Esophagus squamous epithelium (tissue), 5 donors: ENCODE results near the gene KIF26A. TPM values are rescaled to one million over a fixed set of nuclear protein-coding genes. Genes with fewer than 3 reads are reported as not detected.
"Not testable (repeated sequence)": the region's sequence is repeated elsewhere in the genome, so short reads cannot be mapped to it uniquely, and the experiment has no call there.

Experiments
- DNase-seq: peaks from one replicate; lab custom pipeline; 2025; lab: John Stamatoyannopoulos, UW
- H3K27ac ChIP-seq, 4 donors: fragments of 200-600 bp; sonication (generic); one replicate each; pipeline ENCODE4 v1.5.1; 2016 to 2019; ENCODE audit warnings: mild to moderate bottlenecking in 1 of 4
- H3K27me3 ChIP-seq, 4 donors: fragments of 200-600 bp; sonication (generic); 1 replicate in 3 of 4; 2 replicates in 1 of 4; pipeline versions ENCODE4 v1.5.1 to v1.6.0; 2017 to 2021; ENCODE audit warnings: antibody characterized with exemption in 1 of 4
- H3K36me3 ChIP-seq, 3 donors: fragments of 200-600 bp; sonication (generic); one replicate each; pipeline ENCODE4 v1.5.1; 2016 to 2019
- H3K4me1 ChIP-seq, 3 donors: fragments of 200-600 bp; sonication (generic); one replicate each; pipeline ENCODE4 v1.5.1; 2017 to 2019
- H3K4me3 ChIP-seq, 4 donors: fragments of 200-600 bp; sonication (generic); 1 replicate in 3 of 4; 2 replicates in 1 of 4; pipeline ENCODE4 v1.5.1; 2016 to 2019; ENCODE audit warnings: mild to moderate bottlenecking in 2 of 4, moderate library complexity in 1 of 4
- H3K9me3 ChIP-seq, 3 donors: fragments of 200-600 bp; sonication (generic); one replicate each; pipeline ENCODE4 v1.5.1; 2016 to 2019
- POLR2A ChIP-seq, 4 donors: fragments of 450-650 bp; IDR thresholded peaks; one replicate each; pipeline ENCODE4 v1.6.1; 2017; ENCODE audit warnings: antibody characterized with exemption in 4 of 4, mild to moderate bottlenecking in 4 of 4, moderate library complexity in 3 of 4
- WGBS, 2 donors: methylation state at CpG; one replicate each; pipeline ENCODE4 v1.1.5; 2018; 5-methylcytosine and 5-hydroxymethylcytosine counted together
- intact Hi-C: fragments of 100-400 bp; cut with DNase I; formaldehyde crosslinking; loops from one replicate; pipeline ENCODE4 v1.15.0; 2022
- total RNA-seq, 4 donors: library from RNA; depleted of rRNA; stranded (reverse); fragments of >200 nt; gene quantifications; one replicate each; pipeline ENCODE4 v1.1.0, GENCODE V29; 2016
- TF ChIP-seq, protein P1 (sequence below), 6 experiments: fragments of 450-650 bp in 4 of 6; fragments of 200-600 bp in 2 of 6; sonication (generic) in 2 of 6; IDR thresholded peaks; one replicate each; pipeline ENCODE4 v1.5.1; 2016 to 2019; ENCODE audit warnings: antibody characterized with exemption in 6 of 6, mild to moderate bottlenecking in 4 of 6, moderate library complexity in 4 of 6
- donor health status: DM: yes; HTN: yes; CAD: no.

The KIF26A gene
- total RNA-seq, 4 donors from 2014 or later, result 0.80 to 2.7 (median 0.96) TPM

DNA sequence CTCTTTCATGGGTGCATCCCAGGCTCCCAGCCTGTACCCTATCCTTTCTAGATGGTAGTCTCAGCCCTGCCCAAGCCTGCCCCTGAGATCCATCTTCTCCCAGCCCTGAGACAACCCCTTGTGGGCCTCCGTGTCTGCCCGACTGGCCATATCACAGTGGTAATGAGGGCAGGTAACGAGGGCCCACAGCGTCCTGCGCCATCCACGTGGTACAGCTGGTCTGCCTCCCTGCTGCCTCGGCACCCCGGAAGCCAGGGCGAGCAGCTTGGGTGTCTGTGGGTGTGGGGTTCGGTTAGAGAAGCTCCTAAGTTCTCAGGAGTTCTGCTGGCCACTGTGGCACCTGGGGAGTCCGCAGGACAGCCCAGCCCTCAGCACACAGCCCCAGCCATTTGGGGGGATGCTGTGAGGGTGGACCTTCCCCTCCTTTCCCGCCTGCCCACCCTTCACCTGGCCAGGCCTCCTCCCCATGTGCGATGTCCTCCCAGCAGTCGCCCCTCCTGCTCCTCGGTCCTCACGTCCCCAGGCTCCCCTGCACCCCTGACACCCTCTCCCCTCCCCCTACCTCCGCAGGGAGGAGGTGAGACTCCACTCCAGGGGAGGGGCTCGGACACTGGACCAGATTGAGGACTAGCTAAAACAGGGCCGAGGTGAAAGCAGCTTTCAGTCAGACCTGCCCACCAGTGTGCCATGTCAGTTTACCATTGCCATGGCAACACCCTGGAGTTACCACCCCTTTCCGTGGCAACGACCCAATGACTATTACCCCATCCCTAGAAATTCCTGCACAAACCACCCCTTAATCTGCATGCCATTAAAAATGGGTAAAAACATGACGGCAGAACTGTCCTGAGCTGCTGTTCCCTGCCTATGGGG lies 69.0 kb downstream of the KIF26A start:
- Histone ChIP-seq H3K27me3 (peaks cover 0 to 25% (median 0%) of the 10 kb centered on the region in 4 donors), H3K36me3 (no peaks in the 10 kb centered on the region), H3K4me1 (no peaks in the 10 kb centered on the region), H3K9me3 (no peaks in the 10 kb centered on the region), H3K27ac (no peak overlapping the region), H3K4me3 (no peak overlapping the region)
- DNase-seq, result no peak
- WGBS, 2 donors, result 66 to 74% methylated on average over 5 to 6 of the region's 22 CpGs
- TF ChIP-seq, protein P1, sequence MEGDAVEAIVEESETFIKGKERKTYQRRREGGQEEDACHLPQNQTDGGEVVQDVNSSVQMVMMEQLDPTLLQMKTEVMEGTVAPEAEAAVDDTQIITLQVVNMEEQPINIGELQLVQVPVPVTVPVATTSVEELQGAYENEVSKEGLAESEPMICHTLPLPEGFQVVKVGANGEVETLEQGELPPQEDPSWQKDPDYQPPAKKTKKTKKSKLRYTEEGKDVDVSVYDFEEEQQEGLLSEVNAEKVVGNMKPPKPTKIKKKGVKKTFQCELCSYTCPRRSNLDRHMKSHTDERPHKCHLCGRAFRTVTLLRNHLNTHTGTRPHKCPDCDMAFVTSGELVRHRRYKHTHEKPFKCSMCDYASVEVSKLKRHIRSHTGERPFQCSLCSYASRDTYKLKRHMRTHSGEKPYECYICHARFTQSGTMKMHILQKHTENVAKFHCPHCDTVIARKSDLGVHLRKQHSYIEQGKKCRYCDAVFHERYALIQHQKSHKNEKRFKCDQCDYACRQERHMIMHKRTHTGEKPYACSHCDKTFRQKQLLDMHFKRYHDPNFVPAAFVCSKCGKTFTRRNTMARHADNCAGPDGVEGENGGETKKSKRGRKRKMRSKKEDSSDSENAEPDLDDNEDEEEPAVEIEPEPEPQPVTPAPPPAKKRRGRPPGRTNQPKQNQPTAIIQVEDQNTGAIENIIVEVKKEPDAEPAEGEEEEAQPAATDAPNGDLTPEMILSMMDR (IDR thresholded peaks at IDR 0.05), result no peak
- TF ChIP-seq POLR2A (IDR thresholded peaks at IDR 0.05), result no peak
- intact Hi-C loops, result no loop called here

DNA sequence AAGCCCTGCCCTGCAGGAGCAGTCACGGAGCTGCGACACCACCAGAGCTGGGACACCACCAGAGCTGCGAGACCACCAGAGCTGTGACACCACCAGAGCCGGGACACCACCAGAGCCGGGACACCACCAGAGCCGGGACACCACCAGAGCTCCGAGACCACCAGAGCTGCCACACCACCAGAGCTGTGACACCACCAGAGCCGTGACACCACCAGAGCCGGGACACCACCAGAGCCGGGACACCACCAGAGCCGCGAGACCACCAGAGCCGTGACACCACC lies 69.6 kb downstream of the KIF26A start:
- no CpG with 5 or more reads among the region's 13 CpGs for WGBS, 2 donors
- H3K36me3 ChIP-seq, H3K27ac ChIP-seq, DNase-seq, H3K4me1 ChIP-seq, H3K9me3 ChIP-seq, H3K4me3 ChIP-seq, intact Hi-C loops: not testable (repeated sequence)
- H3K27me3 ChIP-seq, result peaks cover 0 to 31% (median 0%) of the 10 kb centered on the region in 4 donors

DNA sequence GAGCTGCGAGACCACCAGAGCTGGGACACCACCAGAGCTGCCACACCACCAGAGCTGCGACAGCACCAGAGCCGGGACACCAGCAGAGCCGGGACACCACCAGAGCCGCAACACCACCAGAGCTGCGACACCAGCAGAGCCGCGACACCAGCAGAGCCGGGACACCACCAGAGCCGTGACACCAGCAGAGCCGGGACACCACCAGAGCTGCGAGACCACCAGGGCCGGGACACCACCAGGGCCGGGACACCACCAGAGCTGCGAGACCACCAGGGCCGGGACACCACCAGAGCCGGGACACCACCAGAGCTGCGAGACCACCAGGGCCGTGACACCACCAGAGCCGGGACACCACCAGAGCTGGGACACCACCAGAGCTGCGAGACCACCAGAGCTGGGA lies 69.9 kb downstream of the KIF26A start:
- H3K27ac ChIP-seq, intact Hi-C loops, H3K4me3 ChIP-seq, H3K36me3 ChIP-seq, H3K9me3 ChIP-seq, DNase-seq, H3K4me1 ChIP-seq: not testable (repeated sequence)
- peaks cover 0 to 34% (median 0%) of the 10 kb centered on the region in 4 donors for H3K27me3 ChIP-seq
- no CpG with 5 or more reads among the region's 21 CpGs for WGBS, 2 donors

DNA sequence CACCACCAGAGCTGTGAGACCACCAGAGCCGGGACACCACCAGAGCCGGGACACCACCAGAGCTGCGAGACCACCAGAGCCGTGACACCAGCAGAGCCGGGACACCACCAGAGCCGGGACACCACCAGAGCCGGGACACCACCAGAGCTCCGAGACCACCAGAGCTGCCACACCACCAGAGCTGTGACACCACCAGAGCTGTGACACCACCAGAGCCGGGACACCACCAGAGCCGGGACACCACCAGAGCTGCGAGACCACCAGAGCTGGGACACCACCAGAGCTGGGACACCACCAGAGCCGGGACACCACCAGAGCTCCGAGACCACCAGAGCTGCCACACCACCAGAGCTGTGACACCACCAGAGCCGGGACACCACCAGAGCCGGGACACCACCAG lies 70.7 kb downstream of the KIF26A start:
- peaks cover 0 to 40% (median 0%) of the 10 kb centered on the region in 4 donors for H3K27me3 ChIP-seq
- H3K4me1 ChIP-seq, H3K4me3 ChIP-seq, DNase-seq, H3K36me3 ChIP-seq, H3K27ac ChIP-seq, H3K9me3 ChIP-seq, intact Hi-C loops: not testable (repeated sequence)
- WGBS, 2 donors, result 0% methylated on average over 1 of the region's 15 CpGs; no CpG with 5 or more reads in 1 of the 2 donors

DNA sequence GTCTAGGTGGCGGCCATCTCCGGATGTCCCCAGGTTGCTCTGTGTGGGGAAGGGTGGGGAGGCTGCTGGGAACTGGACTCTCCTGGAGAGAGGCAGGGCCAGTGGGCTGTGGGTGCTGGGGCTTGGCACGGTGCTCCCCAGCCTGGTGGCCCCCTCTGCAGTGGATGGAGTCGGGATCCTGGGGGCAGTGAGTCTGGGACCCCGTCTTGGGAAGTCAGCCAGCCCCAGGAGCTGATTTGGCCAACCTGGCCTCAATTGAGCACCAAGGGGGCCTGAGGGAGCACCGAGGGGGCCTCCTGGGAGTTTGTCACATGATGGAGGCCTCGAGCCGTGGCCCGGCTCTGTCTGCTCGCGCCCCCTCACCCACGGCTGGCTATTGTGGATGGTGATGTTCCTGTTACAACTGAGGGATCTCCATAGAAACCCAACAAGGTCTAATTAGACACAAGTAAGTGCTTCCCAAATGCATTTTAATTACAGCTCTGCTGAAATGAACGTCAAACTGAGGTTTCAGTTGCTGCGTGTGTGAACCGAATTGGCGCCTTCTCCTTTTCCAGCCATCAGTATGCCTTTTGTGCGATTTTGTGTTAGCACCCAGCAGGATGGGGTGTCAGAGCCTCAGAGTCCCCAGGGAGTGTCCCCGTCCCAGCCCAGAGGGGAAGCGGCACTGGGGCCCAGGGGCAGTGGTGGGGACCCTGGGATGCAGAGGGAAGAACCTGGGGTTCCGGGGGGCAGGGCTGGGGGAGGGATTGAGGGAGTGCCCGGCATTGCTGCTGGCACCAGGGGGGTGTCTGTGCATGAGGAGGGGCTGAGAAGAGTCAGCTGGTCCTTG lies 71.8 kb downstream of the KIF26A start:
- WGBS, 2 donors, result 77 to 79% methylated on average over 6 to 15 of the region's 21 CpGs
- TF ChIP-seq, protein P1 (IDR thresholded peaks at IDR 0.05), result no peak
- no peak for TF ChIP-seq POLR2A (IDR thresholded peaks at IDR 0.05)
- H3K9me3 ChIP-seq, result no peaks in the 10 kb centered on the region
- no peak for DNase-seq
- H3K27me3 ChIP-seq, result peaks cover 0 to 40% (median 0%) of the 10 kb centered on the region in 4 donors
- H3K36me3 ChIP-seq, result no peaks in the 10 kb centered on the region
- no peak overlapping the region for H3K27ac ChIP-seq
- intact Hi-C loops, result no loop called here
- H3K4me1 ChIP-seq, result no peaks in the 10 kb centered on the region
- no peak overlapping the region for H3K4me3 ChIP-seq

DNA sequence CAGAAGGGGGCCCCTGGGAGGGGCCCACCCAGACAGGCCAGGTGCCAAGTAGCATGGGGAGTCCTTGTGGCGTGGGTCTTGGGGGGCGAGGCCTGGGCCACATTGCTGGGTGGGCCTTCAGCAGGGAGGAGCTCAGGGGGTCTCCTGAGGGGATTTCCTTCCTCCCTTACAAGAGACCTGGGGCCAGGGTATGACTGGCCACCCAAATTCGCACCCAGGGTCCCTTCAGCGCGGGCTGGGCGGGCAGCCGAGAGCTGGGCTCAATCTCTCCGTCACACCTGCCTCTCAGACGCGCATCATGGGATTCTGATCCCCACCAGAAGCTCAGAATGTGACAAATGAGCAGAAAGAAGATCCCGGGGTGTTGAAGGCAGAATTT lies 72.4 kb downstream of the KIF26A start:
- 74 to 90% methylated on average over 6 to 8 of the region's 11 CpGs for WGBS, 2 donors
- no peak overlapping the region for H3K27ac ChIP-seq
- no peaks in the 10 kb centered on the region for H3K36me3 ChIP-seq
- H3K4me1 ChIP-seq, result no peaks in the 10 kb centered on the region
- no peak overlapping the region for H3K4me3 ChIP-seq
- intact Hi-C loops, result no loop called here
- peaks cover 0 to 40% (median 0%) of the 10 kb centered on the region in 4 donors for H3K27me3 ChIP-seq
- H3K9me3 ChIP-seq, result no peaks in the 10 kb centered on the region
- TF ChIP-seq, protein P1 (IDR thresholded peaks at IDR 0.05), result no peak
- no peak for TF ChIP-seq POLR2A (IDR thresholded peaks at IDR 0.05)
- no peak for DNase-seq
